Dedifferentiated amniotic fluid mesenchymal stem cell (primary cell): ENCODE measurements around the gene CPS1.

ENCODE experiments used
- DNase-seq: peaks from one replicate; pipeline ENCODE4 v3.0.0-alpha.2; 2016; ENCODE audit errors: extremely low spot score

The CPS1 gene

DNA sequence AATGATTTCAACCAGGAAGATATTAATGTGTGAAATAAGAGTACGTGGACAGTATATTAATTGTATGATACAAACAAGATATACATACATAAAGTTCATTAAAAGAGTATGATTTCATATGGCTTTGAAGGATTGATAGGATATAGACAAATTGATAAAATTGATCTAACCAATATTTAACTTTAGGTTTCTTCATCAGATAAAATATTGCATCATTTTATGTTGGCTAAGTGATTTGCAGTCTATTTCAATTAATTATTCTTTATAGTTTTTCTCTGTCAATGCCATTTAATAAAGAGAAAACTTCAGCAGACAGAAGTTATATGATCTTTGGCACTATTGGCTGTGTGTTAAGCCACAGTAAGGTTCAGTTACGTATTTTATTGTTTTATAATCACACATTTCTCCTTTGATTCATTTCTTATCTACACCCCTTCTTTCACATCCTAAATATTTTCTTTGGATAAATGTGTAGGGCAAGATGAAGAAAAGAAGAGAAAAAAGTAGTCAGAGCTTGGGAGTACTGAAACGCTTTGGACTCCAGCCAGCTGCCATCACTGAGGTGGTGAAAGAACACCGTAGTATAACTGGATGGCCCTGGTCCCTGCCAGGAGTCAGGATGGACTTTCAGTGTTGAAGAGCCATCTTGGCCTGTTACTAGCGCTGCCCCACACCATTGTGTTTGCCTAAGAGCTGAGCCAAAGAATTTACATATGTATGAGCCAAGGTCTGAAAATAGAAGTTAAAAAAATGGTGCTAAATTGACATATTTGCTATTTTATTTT is 9.8 kb upstream of the CPS1 start:
- DNase-seq = no peak

DNA sequence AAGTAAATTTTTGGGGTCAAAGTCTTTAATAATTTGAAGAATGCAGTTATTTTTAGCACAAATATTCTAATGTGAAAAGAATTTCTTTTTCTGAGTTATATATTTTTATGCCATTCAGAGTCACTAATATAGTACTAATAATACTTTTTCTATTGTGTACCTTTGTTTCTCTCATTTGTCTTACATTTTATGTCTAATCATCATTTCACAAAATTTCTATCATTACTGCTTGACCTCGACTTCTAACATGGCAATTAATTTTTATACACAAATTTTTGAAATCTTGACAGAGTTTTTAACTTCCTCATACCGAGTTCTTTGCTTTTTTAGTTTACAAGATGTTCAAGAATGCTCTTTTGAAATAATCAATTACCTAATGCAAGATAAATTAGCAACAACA is 8.4 kb upstream of the CPS1 start:
- no peak for DNase-seq

DNA sequence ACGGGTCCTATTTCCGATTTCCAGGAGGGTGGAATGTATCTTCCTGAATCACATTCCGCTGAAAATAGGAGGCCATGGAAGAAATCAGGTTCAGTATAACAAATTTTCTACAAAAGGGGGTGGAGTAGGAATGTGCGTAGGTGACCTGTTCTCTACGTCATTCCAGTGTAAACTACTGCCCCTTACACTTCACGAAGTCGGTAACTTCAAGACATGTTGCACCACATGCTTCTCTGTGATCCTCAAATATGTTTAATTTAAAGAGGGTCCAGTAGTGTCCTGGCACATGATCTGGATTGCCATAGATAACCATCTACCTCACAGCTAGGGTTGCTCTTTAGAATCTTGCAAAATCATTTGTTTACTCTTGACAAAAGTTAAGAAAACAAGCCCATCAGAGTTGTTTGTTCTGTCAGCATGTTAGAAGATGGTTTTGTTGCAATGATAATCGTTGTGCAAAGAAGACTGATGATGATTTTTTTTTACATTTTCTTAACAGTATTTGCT is 7.5 kb upstream of the CPS1 start:
- DNase-seq = no peak

DNA sequence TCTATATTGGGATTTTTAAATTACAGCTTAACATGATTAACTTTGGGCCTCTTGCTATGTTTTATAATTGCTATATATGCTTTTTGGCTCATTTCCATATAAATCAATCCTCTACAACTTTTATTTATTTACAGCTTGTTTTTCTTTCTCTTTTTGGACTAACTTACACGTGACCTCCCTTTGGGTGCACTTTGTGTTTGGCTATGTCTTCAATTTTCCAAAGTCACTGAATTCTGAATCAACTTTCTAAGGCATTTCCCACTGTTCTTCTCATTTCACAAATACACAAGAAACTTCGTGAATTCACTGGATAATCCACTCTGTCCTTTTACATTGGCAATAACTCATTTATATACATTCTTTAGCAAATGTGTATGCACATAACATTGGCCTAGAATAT is 5.4 kb upstream of the CPS1 start:
- DNase-seq = no peak

DNA sequence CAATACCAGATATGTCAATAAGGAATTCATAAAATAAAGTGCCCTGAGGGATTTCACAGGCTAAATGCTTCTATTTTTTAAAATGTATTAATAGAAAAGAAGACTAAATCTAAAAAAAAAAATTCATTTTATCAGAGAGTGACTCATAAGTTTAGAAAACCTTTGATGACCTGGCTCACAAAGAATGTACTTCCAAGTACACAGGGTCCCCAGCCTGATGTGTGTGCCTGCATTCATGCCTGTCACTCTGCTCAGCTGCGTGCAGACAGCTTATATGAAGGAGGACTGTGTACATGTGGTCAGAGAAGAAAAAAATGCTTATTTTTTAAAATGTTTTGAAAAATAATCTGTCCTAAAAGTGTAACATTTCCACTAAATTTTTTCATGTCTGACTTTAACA is 3.0 kb upstream of the CPS1 start:
- no peak for DNase-seq

DNA sequence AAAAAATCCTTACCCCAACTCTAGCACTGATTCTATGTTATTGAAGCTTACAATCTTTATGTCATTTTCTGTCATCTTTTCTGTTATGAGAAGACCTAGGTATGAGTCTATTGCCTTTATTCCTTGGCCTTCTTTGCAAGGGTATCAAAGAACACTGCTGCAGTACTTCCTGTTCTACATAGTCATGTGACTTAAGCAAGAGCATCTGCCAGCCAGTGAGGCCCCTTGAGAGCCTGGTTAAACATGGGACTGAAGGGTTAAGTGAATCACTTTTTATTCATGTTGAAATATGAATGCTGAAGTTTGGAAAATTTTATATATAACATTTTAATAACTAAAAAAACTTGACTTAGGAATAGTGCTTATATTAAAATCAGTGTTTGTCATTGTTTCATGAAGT is 844 bp upstream of the CPS1 start:
- DNase-seq = no peak

DNA sequence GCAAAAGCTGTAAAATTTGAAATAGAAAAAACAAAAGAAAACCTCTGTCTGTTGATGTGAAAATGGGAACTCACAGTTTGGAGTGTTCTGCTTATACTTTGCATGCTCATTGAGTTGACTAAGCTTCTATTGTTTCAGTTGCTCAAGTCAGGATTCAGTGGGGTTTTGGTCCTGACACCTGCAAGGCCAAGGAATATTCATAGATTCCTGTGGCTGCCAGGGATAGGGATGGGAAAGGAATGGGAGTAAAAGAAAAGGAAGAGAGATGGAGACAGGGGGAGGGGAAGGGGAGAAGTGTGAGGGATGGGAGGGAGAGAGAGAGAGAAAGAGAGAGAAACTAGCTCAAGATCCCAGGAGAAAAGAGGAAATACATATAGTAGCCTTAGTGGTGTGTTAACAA is 1.3 kb downstream of the CPS1 start:
- no peak for DNase-seq

DNA sequence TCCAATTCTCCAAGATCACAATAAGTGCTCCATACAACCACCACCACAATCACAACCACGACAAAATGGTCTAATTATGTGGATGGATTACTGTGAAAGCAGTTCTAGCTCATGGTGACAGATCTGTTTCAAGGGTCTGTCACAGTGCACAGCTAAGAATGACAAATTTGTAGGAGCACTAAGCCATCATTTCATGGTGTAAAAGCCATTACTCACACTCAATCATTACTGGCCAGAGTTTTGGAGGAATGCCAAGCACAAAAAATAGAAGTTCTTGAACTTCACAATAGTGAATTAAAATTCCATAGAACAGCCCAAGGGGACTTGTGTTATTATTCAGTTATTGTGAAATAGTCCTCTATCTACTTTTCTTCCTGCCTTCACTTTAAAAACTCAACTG is 2.3 kb downstream of the CPS1 start:
- DNase-seq = no peak

DNA sequence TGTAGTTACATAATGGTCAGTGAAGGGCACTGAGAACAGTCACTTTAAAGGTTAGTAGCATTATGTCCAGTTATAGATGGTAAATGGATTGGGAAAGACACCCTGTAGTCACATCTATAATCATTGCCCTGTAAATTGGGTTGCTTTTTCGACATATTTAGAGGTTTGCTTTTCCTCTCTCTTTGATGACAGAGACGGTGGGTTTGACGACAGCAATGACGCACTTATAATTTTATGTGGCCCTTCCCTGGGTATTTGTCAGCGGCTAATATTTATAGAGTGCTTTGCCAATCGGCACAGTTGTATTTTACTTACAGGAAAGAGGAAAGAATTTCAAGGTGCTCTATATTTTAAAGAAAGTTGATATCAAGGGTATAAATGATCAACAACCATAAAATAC is 2.8 kb downstream of the CPS1 start:
- DNase-seq = no peak

DNA sequence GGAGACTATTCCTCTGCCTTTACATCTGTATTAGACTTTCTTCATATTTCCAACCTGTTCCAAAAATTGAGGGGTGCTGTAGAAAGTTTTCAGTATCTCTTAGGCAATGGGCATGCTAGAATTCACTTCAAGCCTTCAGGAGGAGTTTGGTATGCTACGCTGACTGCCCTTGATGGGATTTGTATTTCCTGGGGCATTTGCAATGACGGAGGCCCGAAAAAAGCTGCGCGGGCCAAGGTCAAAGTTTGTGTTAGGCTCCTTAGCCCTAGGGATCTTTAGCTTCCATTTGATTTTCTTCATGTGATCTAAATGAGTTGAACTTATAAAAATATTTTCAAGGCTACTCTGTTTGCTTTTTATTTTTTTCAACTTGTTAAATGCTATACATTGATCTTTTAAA is 5.1 kb downstream of the CPS1 start:
- DNase-seq = no peak

DNA sequence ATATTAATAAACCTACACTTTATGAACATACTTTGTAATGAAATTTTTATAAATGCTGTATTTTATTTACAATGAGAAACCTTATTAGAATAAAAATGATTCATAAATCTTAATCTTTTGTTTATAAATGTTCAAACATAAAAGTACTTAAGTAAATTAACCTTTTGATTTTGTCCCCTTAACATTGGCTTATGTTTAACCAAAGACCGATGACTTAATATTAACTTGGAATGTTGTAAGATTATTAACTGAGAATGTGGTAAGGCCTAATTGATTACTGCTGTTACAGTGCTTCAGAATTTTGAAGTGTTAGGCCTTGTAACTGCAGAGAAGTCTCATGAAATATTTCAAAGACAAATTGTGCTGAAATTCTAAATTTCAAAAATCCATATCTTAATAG is 5.7 kb downstream of the CPS1 start:
- no peak for DNase-seq

DNA sequence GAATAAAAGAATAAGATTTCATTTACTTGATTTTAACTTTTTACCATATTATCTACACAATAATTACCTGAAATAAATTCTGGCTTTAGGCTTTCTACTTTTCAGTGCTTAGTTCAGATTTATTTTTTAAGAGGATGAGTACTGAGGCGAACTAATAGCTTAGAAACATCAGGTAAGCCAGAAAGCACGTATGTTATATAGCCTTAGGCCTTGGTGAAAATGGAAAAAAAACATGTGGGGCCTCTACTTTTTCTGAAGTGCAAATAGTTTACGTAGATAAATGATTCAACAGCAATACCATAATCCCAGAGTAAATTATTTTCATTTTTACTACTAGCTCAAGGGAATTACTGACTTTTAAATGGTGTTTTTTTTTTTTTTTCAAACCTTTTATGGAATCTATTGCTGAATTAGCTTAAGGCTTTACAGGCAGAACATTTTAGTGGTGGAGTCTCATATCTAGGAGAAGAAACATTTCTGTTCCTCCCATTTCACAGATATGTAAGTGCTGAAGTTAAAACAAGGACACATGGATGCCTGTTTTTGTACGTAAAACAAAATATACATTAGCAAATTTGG is 6.2 kb downstream of the CPS1 start:
- DNase-seq = no peak

DNA sequence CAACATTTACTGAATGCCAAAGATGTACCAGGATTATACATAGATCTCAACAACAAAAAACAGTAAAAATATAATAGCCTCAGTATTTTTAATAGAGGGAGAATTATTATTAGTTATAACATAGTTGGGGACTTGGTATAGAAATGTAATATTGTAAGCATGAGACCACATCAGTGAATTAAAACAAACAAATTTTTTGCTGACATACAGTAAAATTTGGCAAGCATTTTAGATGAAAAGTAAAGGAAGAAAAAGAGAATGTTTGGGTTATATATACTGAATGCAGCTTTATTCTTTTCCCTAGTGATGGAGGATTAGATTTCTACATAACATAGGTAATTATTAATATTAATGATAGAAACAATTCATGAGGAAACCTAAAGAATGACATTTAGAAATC is 10.9 kb downstream of the CPS1 start:
- DNase-seq = no peak

DNA sequence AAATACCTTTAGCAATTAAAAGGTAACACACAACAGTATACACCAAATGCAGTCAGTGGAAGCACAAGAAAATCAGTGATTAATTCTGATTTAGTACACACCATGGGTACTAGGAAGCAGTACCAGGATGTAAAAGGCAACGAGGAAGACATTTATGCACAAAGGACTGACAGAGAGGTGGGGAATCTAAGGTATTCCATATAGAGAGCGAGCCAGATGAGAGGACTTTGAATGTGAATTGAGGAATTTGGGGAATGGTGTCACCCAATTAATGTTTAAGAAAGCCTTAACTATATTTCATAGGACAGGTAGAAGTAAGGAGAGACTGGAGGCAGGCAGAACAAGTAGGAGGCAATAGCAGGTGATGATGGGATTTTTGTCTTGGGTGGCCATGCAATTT is 11.7 kb downstream of the CPS1 start:
- no peak for DNase-seq

DNA sequence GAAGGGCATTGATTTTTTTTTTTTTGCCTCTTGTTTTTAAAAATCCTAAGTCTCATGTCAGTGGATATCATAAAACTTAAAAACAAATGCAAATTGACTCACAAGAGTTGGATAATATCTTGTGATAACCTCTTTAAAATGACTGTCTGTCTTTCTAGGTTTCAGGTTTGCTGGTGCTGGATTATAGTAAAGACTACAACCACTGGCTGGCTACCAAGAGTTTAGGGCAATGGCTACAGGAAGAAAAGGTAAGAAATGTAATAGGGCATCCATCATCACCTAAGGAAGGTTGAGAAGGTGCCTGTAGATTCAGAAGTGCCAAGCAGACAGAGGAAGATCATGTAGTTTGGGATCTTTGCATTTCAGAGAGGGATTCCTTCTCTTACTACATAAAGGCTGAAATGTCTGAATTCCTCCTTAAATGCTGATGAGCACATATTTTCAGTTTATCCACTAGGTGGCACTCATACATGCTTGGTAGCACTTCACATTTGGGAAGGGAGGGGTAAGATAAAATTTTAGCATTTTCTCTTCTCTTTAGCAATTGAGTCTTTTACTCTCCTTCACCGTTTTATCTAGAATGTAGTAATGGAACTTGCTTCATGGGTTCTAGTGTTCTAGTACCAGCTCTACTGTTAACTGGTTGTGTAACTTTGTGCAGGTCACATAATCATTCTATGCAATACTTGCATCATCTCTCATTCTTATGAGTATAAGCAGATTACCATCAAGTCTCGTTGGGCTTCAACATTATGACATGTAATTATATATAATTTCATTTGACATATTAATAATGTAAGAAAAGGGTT is 21.1 kb downstream of the CPS1 start:
- peak; percentile 65 for DNase-seq

DNA sequence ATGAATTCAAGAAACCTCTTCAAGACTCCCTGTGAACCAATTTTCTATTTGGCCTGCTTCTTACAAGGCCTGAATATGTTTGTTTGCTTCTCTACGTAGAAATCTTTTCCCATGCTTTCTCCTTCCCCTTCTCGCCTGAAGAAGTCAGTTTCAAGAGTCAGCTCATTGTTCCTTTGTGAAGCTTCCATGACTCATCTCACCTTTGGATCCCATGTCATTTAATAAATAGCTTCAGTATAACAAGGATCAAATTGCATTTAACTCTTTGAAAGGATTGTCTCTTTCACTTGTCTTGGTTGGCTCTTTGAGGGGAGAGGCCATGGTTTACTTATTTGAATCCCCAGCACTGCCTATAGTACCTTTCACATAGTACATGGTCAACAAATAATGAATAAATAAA is 28.4 kb downstream of the CPS1 start:
- DNase-seq = no peak

DNA sequence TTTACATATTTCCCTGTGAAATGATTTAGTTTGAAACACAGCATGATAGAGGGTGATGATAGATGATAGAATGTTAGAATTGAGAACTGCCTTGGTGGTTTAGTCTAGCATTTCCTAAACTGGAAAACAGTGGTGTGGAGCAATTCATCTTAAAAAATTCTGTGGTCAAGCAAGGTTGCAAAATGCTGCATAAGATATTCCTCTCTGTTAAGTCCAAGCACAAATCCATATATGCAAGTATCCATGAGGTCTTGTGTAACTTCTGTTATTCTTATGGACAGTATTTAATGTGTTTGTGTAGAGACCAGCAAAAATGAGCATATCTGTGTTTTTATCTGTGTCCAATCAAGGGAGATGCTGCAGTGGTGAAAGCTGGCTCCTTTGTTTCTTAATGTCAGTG is 30.0 kb downstream of the CPS1 start:
- no peak for DNase-seq

DNA sequence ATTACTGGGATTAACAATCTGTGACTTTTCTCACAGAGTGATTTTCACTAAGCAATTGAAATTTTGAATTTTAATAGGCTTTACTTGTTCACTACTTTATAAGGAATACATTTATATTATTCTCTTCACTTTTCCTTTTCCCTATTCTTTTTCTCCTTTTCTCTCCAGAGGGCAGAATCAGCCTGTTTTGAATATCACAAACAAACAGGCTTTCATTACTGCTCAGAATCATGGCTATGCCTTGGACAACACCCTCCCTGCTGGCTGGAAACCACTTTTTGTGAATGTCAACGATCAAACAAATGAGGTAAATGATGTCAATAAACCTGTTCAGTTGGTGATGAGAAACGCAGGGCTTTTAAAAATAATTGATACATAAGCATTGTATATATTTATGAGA is 35.3 kb downstream of the CPS1 start:
- DNase-seq = no peak

DNA sequence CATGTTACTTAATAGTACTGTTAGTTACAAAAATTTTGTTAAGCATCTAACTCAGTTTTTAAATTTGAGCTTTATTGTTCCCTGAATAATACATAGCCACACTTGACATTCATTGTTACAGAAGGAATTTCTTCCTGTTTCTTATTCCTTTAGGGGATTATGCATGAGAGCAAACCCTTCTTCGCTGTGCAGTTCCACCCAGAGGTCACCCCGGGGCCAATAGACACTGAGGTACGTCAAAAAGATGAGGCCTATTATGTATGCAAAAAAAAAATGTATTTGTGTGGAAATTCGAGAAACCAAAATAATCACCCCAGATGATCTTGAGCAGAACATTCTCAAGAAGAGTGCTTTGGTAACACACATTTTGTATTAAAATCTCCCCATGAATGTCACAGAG is 36.3 kb downstream of the CPS1 start:
- no peak for DNase-seq

DNA sequence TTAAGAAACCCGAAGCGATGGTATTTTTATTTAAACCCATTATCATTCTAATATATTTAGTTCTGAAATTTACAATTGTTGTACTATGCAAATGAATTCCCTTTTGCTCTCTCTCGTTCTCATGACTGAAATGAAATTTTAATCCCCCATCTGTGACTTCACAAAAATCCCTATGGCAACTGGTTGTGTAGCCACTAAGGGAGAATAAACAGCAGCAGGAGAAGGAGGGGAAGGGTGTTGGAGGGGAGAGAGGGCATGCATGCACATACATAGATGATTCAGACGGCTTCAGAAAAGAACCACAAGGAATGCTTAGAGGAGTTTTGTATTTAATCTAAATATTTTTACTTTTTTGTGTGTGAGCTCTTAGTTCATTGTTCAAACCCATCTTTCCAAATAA is 36.8 kb downstream of the CPS1 start:
- DNase-seq = no peak

DNA sequence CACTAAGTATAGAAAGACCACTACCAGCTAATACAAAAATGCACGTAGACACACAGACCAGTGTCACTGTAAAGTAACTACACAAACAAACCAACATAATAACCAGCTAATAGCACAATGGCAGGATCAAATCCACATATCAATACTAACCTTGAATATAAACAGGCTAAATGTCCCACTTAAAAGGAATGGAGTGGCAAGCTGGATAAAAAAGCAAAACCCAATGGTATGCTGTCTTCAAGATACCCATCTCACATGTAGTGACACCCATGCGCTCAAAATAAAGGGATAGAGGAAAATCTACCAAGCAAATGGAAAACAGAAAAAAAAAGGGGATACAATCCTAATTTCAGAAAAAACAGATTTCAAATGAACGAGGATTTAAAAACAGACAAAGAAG is 41.8 kb downstream of the CPS1 start:
- DNase-seq = no peak

DNA sequence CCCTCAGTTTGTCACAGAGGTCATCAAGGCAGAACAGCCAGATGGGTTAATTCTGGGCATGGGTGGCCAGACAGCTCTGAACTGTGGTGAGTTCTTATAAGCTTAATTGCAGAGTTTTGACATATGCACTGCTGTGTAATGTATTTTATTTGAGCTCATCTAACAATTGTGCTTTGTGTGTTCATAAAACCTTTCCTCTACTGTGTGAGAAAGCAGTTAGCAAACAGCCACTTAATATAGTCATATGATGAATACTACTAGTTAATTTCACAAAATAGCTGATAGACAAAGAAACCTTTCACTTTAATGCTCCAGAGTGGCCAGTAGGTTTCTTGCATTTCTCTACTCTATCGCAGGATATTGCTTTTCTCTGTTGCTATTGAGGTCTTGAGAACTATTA is 43.1 kb downstream of the CPS1 start:
- DNase-seq = no peak

DNA sequence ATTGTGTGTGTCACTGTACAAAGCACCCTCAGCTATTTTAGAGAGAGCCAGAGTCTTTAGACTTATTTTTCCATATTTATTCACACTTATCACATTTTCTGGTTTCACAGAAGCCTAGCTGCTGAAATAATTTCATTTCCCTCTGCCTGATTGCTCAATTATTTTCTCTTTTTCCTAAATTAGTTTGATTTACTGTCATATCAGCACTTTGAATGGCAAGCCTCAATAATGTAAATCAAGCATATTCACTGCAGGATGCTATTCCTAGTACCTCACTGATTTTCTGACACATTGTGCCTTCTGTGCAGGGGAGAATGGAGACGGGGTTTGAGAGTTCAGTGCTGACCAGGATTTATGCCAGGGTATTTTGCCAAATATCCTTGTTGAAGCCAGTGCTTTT is 48.3 kb downstream of the CPS1 start:
- no peak for DNase-seq
